ENCODE results near the gene CBL.

CBL gene

GRCh38 chr11:119297938-119298337 is 91.8 kb downstream of the CBL start:
- no peaks in the 10 kb centered on the region for H3K4me1 ChIP-seq (ENCODE audit: control insufficient read depth, insufficient read depth, low read length)
- TF ChIP-seq ZNF221 (tag by site-specific recombination; IDR thresholded peaks at IDR 0.05; ENCODE audit: borderline replicate concordance) (no peak), ZSCAN30 (tag by site-specific recombination; IDR thresholded peaks at IDR 0.05) (no peak), ZFHX2 (tag by site-specific recombination; conservative IDR thresholded peaks at IDR 0.05) (no peak), PRDM2 (tag by site-specific recombination; IDR thresholded peaks at IDR 0.05; ENCODE audit: borderline replicate concordance) (no peak), ZNF423 (tag by site-specific recombination; IDR thresholded peaks at IDR 0.05) (no peak), ZNF785 (tag by site-specific recombination; IDR thresholded peaks at IDR 0.05) (no peak), SCRT1 (tag by site-specific recombination; IDR thresholded peaks at IDR 0.05; ENCODE audit: borderline replicate concordance) (no peak), ZNF155 (tag by site-specific recombination; IDR thresholded peaks at IDR 0.05) (no peak), ZNF623 (tag by site-specific recombination; IDR thresholded peaks at IDR 0.05) (no peak), ZEB2 (tag by site-specific recombination; IDR thresholded peaks at IDR 0.05) (no peak), MYNN (tag by site-specific recombination; IDR thresholded peaks at IDR 0.05; ENCODE audit: borderline replicate concordance) (no peak)
- TF ChIP-seq, protein P1, sequence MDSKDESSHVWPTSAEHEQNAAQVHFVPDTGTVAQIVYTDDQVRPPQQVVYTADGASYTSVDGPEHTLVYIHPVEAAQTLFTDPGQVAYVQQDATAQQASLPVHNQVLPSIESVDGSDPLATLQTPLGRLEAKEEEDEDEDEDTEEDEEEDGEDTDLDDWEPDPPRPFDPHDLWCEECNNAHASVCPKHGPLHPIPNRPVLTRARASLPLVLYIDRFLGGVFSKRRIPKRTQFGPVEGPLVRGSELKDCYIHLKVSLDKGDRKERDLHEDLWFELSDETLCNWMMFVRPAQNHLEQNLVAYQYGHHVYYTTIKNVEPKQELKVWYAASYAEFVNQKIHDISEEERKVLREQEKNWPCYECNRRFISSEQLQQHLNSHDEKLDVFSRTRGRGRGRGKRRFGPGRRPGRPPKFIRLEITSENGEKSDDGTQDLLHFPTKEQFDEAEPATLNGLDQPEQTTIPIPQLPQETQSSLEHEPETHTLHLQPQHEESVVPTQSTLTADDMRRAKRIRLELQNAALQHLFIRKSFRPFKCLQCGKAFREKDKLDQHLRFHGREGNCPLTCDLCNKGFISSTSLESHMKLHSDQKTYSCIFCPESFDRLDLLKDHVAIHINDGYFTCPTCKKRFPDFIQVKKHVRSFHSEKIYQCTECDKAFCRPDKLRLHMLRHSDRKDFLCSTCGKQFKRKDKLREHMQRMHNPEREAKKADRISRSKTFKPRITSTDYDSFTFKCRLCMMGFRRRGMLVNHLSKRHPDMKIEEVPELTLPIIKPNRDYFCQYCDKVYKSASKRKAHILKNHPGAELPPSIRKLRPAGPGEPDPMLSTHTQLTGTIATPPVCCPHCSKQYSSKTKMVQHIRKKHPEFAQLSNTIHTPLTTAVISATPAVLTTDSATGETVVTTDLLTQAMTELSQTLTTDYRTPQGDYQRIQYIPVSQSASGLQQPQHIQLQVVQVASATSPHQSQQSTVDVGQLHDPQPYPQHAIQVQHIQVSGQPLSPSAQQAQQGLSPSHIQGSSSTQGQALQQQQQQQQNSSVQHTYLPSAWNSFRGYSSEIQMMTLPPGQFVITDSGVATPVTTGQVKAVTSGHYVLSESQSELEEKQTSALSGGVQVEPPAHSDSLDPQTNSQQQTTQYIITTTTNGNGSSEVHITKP (tag by site-specific recombination; IDR thresholded peaks at IDR 0.05) = no peak
- TF ChIP-seq, protein P2, sequence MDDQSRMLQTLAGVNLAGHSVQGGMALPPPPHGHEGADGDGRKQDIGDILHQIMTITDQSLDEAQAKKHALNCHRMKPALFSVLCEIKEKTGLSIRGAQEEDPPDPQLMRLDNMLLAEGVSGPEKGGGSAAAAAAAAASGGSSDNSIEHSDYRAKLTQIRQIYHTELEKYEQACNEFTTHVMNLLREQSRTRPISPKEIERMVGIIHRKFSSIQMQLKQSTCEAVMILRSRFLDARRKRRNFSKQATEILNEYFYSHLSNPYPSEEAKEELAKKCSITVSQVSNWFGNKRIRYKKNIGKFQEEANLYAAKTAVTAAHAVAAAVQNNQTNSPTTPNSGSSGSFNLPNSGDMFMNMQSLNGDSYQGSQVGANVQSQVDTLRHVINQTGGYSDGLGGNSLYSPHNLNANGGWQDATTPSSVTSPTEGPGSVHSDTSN (CRISPR knock-in tag; IDR thresholded peaks at IDR 0.05) = no peak
- no peak overlapping the region for H3K4me3 ChIP-seq (ENCODE audit: low read depth, low read length)
- H3K27ac ChIP-seq (ENCODE audit: extremely low read depth, low read depth, low read length) = no peak overlapping the region
- CTCF ChIA-PET = interaction anchor here (0.6 to 1.6 kb wide), 4 partner anchors 17 to 83 kb away, joined by 3 to 4 read pairs (median 4); partner anchors contain the start of gene USP2
- POLR2A ChIA-PET = interaction anchor here (1.3 kb wide), 1 partner anchor 19 kb away, joined by 4 read pairs; the partner anchor contains the start of gene MCAM
- H3K9me3 ChIP-seq (ENCODE audit: control insufficient read depth, insufficient read depth, low read depth, low read length) = no peaks in the 10 kb centered on the region
- H3K36me3 ChIP-seq (ENCODE audit: control insufficient read depth in 2 of 2, insufficient read depth in 1 of 2, low read length in 2 of 2) = peaks cover 0 to 59% of the 10 kb centered on the region in 2 experiments; a peak in 2 of 3 replicates

DNA sequence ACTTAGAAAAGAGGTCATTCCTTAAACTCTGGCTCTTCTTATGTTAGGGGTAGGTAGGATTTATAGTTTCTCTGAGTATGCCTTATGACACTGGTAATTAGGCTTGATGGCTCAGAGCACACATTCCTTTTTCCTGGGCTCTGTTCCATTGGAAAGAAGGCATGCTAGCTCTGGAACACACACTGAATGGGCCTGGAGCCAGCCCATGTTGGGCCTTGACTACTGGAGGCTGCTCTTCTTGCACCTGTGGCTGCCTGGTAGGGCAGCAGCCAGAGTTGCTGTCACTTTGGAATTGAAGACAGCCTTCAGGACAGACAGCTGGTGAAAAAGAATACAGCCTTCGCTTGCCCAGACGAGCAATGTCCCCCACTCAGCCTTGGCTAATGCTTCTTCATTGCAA is 92.6 kb downstream of the CBL start:
- H3K4me1 ChIP-seq (ENCODE audit: control insufficient read depth, insufficient read depth, low read length) = no peaks in the 10 kb centered on the region
- H3K4me3 ChIP-seq (ENCODE audit: low read depth, low read length) = no peak overlapping the region
- no peaks in the 10 kb centered on the region for H3K9me3 ChIP-seq (ENCODE audit: control insufficient read depth, insufficient read depth, low read depth, low read length)
- ChIA-PET POLR2A (no interaction called here), CTCF (no interaction called here)
- H3K36me3 ChIP-seq (ENCODE audit: control insufficient read depth in 2 of 2, insufficient read depth in 1 of 2, low read length in 2 of 2) = peaks cover 0 to 67% of the 10 kb centered on the region in 2 experiments; a peak in 2 of 3 replicates
- no peak overlapping the region for H3K27ac ChIP-seq (ENCODE audit: extremely low read depth, low read depth, low read length)
- TF ChIP-seq ZSCAN30 (tag by site-specific recombination; IDR thresholded peaks at IDR 0.05) = no peak
- TF ChIP-seq ZNF354C (tag by site-specific recombination; IDR thresholded peaks at IDR 0.05; ENCODE audit: borderline replicate concordance, low read depth) = no peak
- no peak for TF ChIP-seq ZIC2 (tag by site-specific recombination; IDR thresholded peaks at IDR 0.05)
- TF ChIP-seq ZNF48 (tag by site-specific recombination; IDR thresholded peaks at IDR 0.05) = no peak
- no peak for TF ChIP-seq ZNF175 (tag by site-specific recombination; IDR thresholded peaks at IDR 0.05)
- TF ChIP-seq KLF17 (tag by site-specific recombination; IDR thresholded peaks at IDR 0.05) = no peak
- no peak for TF ChIP-seq ZNF596 (tag by site-specific recombination; IDR thresholded peaks at IDR 0.05)
- no peak for TF ChIP-seq ZNF654 (tag by site-specific recombination; IDR thresholded peaks at IDR 0.05; ENCODE audit: low read depth)
- TF ChIP-seq ZNF629 (tag by site-specific recombination; IDR thresholded peaks at IDR 0.05) = no peak
- no peak for TF ChIP-seq ZBTB44 (tag by site-specific recombination; IDR thresholded peaks at IDR 0.05)
